GM19025 (cell line): ENCODE data around the gene LCA5L.

Source experiments
- ATAC-seq: cut with Tn5 transposase; IDR thresholded peaks from one replicate; pipeline ENCODE4 v1.9.1; 2021; ENCODE audit warnings: mild to moderate bottlenecking, low read depth, moderate library complexity; ENCODE audit not compliant: unreplicated experiment

Gene LCA5L

DNA sequence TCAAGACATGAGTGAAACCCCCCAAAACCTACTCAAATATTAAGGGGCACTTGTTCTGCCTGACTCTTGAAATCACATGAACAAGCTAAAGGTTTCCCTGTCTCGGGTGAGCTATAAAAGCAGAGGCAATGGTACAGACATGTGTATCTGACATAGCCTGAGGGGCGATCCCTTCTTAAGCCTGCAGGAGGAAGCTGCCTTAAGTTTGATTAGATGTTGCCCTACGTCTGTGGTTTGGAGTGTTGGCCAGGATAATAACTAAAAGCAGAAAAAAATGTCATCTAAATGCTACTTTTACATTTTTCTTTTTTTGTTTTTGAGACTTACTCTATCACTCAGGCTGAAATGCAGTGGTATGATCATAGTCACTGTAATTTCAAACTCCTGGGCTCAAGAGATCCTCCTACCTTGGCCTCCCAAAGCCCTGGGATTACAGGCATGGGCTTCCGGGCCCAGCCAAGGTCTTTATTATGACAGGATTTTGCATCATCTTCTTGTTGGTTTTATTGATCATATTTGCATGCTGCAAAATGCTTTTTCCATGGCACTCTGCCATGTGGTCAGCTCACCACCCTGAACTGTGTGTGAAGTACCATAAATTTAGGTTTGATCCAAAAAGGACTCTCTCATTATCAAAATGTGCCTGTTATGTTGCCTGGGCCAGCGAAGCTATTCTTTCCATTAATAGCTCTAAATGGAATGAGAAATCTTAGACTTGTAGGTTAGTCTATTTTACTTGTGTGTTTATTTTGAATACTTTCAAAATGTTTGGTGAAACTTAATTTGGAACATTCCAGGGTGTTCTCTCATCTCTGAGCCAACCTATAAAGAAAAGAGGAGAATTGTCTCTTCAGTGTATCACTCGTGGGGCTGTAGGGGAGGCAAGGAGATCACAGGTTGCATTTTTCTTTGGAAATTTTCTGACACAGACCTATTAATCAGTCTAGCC lies 81.7 kb downstream of the LCA5L start:
- ATAC-seq = no peak

DNA sequence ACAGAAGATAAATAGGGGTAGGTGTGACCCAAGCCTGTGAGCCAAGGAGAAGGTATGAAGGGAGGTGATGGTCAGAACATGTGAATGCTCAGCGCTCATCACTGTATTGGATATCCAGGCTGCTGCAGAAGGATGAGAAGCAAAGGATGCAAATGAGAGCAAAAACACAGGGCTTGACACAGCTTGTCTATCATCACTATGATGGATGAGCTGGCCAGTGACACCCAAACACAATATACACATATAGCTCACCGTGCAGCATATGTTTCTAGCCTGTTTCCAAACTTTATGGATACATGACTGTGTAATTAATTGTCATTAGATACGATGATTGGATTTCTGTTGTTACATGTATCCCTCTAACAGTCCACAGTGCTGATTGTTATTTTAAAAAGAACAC lies 82.8 kb downstream of the LCA5L start:
- no peak for ATAC-seq

DNA sequence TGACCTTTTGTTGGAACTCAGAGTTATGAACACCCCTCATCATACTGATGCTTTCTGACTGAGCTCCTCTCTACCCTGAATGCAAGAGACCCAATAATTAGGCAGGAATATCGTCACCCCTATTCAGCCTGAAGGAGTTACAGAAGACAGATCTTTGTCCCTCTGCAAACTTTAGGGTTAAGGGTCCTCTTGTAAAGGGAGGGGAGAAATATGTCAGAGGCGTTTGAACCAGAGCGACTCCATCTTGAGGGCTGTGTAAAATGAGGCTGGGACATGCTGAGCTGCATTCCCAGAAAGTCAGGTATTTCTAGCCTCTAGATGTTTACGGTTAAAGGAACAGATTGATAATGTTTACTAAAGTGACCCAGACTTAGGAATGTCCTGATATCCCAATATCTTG lies 86.2 kb downstream of the LCA5L start:
- ATAC-seq = no peak
